Measurements from ENCODE around the gene PPIL6. TPM values are rescaled to one million over a fixed set of nuclear protein-coding genes. Genes with fewer than 3 reads are reported as not detected.

Gene PPIL6
- total and polyA plus RNA-seq, 2 experiments from 2014 or later = 1.7 TPM

DNA sequence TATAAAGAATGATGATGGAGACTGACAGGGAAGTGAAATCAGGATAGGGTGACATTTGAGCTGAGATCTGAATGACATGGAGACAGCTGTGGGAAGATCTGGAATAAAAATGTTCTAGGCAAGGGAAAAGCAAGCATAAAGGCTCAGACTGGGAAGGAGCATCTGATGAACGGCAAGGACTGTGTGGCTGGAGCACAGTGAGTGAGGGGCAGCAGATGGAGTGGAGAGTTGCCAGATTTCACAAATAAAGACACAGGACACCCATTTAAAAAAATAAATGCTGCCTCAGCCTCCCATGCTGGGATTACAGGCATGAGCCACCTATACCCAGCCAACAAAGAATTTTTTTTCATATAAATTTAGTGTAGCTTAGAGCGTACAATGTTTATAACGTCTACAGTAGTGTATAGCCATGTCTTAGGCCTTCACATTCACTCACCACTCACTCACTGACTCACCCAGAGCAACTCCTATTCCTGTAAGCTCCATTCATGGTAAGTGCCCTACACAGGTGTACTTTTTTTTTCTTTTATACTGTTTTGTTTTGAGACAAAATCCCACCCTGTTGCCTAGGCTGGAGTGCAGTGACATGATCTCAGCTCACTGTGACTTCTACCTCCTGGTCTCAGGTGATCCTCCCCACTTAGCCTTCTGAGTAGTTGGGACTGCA, 45.0 kb upstream of the PPIL6 start (continued):
- TF ChIP-seq, protein P1, sequence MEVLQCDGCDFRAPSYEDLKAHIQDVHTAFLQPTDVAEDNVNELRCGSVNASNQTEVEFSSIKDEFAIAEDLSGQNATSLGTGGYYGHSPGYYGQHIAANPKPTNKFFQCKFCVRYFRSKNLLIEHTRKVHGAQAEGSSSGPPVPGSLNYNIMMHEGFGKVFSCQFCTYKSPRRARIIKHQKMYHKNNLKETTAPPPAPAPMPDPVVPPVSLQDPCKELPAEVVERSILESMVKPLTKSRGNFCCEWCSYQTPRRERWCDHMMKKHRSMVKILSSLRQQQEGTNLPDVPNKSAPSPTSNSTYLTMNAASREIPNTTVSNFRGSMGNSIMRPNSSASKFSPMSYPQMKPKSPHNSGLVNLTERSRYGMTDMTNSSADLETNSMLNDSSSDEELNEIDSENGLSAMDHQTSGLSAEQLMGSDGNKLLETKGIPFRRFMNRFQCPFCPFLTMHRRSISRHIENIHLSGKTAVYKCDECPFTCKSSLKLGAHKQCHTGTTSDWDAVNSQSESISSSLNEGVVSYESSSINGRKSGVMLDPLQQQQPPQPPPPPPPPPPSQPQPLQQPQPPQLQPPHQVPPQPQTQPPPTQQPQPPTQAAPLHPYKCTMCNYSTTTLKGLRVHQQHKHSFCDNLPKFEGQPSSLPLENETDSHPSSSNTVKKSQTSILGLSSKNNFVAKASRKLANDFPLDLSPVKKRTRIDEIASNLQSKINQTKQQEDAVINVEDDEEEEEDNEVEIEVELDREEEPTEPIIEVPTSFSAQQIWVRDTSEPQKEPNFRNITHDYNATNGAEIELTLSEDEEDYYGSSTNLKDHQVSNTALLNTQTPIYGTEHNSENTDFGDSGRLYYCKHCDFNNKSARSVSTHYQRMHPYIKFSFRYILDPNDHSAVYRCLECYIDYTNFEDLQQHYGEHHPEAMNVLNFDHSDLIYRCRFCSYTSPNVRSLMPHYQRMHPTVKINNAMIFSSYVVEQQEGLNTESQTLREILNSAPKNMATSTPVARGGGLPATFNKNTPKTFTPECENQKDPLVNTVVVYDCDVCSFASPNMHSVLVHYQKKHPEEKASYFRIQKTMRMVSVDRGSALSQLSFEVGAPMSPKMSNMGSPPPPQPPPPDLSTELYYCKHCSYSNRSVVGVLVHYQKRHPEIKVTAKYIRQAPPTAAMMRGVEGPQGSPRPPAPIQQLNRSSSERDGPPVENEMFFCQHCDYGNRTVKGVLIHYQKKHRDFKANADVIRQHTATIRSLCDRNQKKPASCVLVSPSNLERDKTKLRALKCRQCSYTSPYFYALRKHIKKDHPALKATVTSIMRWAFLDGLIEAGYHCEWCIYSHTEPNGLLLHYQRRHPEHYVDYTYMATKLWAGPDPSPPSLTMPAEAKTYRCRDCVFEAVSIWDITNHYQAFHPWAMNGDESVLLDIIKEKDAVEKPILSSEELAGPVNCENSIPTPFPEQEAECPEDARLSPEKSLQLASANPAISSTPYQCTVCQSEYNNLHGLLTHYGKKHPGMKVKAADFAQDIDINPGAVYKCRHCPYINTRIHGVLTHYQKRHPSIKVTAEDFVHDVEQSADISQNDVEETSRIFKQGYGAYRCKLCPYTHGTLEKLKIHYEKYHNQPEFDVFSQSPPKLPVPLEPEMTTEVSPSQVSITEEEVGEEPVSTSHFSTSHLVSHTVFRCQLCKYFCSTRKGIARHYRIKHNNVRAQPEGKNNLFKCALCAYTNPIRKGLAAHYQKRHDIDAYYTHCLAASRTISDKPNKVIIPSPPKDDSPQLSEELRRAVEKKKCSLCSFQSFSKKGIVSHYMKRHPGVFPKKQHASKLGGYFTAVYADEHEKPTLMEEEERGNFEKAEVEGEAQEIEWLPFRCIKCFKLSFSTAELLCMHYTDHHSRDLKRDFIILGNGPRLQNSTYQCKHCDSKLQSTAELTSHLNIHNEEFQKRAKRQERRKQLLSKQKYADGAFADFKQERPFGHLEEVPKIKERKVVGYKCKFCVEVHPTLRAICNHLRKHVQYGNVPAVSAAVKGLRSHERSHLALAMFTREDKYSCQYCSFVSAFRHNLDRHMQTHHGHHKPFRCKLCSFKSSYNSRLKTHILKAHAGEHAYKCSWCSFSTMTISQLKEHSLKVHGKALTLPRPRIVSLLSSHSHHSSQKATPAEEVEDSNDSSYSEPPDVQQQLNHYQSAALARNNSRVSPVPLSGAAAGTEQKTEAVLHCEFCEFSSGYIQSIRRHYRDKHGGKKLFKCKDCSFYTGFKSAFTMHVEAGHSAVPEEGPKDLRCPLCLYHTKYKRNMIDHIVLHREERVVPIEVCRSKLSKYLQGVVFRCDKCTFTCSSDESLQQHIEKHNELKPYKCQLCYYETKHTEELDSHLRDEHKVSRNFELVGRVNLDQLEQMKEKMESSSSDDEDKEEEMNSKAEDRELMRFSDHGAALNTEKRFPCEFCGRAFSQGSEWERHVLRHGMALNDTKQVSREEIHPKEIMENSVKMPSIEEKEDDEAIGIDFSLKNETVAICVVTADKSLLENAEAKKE (CRISPR knock-in tag; IDR thresholded peaks at IDR 0.05) = no peak
- TF ChIP-seq, protein P2, sequence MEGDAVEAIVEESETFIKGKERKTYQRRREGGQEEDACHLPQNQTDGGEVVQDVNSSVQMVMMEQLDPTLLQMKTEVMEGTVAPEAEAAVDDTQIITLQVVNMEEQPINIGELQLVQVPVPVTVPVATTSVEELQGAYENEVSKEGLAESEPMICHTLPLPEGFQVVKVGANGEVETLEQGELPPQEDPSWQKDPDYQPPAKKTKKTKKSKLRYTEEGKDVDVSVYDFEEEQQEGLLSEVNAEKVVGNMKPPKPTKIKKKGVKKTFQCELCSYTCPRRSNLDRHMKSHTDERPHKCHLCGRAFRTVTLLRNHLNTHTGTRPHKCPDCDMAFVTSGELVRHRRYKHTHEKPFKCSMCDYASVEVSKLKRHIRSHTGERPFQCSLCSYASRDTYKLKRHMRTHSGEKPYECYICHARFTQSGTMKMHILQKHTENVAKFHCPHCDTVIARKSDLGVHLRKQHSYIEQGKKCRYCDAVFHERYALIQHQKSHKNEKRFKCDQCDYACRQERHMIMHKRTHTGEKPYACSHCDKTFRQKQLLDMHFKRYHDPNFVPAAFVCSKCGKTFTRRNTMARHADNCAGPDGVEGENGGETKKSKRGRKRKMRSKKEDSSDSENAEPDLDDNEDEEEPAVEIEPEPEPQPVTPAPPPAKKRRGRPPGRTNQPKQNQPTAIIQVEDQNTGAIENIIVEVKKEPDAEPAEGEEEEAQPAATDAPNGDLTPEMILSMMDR (conservative IDR thresholded peaks at IDR 0.05; ENCODE audit: low read depth in 2 of 2) = no peak

GRCh38 chr6:109484122-109484521, 43.7 kb upstream of the PPIL6 start:
- H4K20me1 ChIP-seq (replicated peaks; ENCODE audit: insufficient read depth) = peaks cover 20% of the 10 kb centered on the region
- H3K27me3 ChIP-seq (ENCODE audit: insufficient read depth) = no peaks in the 10 kb centered on the region
- H3F3A ChIP-seq (replicated peaks; ENCODE audit: low read depth) = no peaks in the 10 kb centered on the region
- peak overlapping the region; percentile 85 for H3K4me2 ChIP-seq
- H3K79me2 ChIP-seq (replicated peaks; ENCODE audit: insufficient read depth) = peaks cover 37% of the 10 kb centered on the region
- peaks cover 2% of the 10 kb centered on the region for H3K27me3 Mint-ChIP-seq (ENCODE audit: insufficient read depth, low read depth, poor library complexity)
- H2AFZ ChIP-seq = peak overlapping the region; percentile 86
- H3K4me3 Mint-ChIP-seq = peak overlapping the region; percentile 70
- no peaks in the 10 kb centered on the region for H3K9me3 Mint-ChIP-seq
- H3K4me1 Mint-ChIP-seq = peaks cover 39% of the 10 kb centered on the region
- H3K36me3 Mint-ChIP-seq (ENCODE audit: low read depth) = peaks cover 29% of the 10 kb centered on the region
- H3K27ac ChIP-seq (ENCODE audit: low read depth) = no peak overlapping the region
- H3K27ac Mint-ChIP-seq = no peak overlapping the region
- peaks cover 19% of the 10 kb centered on the region; the same call in 1 of the 2 replicates for H3K36me3 ChIP-seq (ENCODE audit: insufficient read depth)
- ATAC-seq = no peak
- H3K4me1 ChIP-seq (ENCODE audit: insufficient read depth) = peaks cover 34% of the 10 kb centered on the region
- DNase-seq (ENCODE audit: low spot score) = no peak
- H3K9me2 ChIP-seq (ENCODE audit: insufficient read depth) = no peaks in the 10 kb centered on the region
- H3K4me3 ChIP-seq = peak overlapping the region; percentile 60
- TF ChIP-seq ZNF331 (CRISPR knock-in tag; IDR thresholded peaks at IDR 0.05; ENCODE audit: low read depth) (no peak), POLR2AphosphoS5 (IDR thresholded peaks at IDR 0.05; ENCODE audit: low read depth) (no peak), CREB1 (CRISPR knock-in tag; IDR thresholded peaks at IDR 0.05; ENCODE audit: low read depth) (no peak), JUNB (IDR thresholded peaks at IDR 0.05; ENCODE audit: unreplicated experiment) (no peak), EZH2phosphoT487 (IDR thresholded peaks at IDR 0.05; ENCODE audit: unreplicated experiment) (no peak)
- TF ChIP-seq, protein P1 (CRISPR knock-in tag; IDR thresholded peaks at IDR 0.05) = no peak
